H1 (cell line): ENCODE data around the gene TMPRSS11F. TPM values are rescaled to one million over a fixed set of nuclear protein-coding genes. Genes with fewer than 3 reads are reported as not detected.

Source experiments
- CTCF ChIA-PET: fragments of 300-600 bp; sonication (Branson Sonifier 250); formaldehyde crosslinking; loops from one replicate; lab custom pipeline; 2021; ENCODE audit not compliant: partially characterized antibody; lab: Charles Lee
- POLR2A ChIA-PET: fragments of 300-600 bp; sonication (Branson Sonifier 250); formaldehyde crosslinking; loops from one replicate; lab custom pipeline; 2021; ENCODE audit warnings: inconsistent platforms; ENCODE audit not compliant: partially characterized antibody; lab: Charles Lee
- DNase-seq, 2 experiments: peaks; one replicate each; pipeline versions ENCODE4 v3.0.0 to v3.0.0-alpha.2; 2010 to 2022; ENCODE audit warnings: low spot score in 2 of 2, low read depth in 1 of 2, mixed read lengths in 1 of 2
- FAIRE-seq: peaks from 2 replicates; lab custom pipeline; 2011; peaks lifted over from hg19 to GRCh38; lab: Jason Lieb, UNC
- H2AFZ ChIP-seq: 2 replicates; pipeline ENCODE4 v1.8.1; 2012; ENCODE audit warnings: low read length, inconsistent platforms
- H2AK5ac ChIP-seq: 2 replicates; pipeline ENCODE4 v1.6.1; 2013; ENCODE audit warnings: low read depth, low read length
- H2BK120ac ChIP-seq: replicated peaks from 2 replicates; pipeline ENCODE3; 2013; ENCODE audit warnings: low read depth, low read length, inconsistent platforms
- H2BK12ac ChIP-seq: 2 replicates; pipeline ENCODE4 v1.6.1; 2013; ENCODE audit warnings: low read depth, low read length
- H2BK15ac ChIP-seq: 2 replicates; pipeline ENCODE4 v1.6.1; 2013; ENCODE audit warnings: low read length
- H2BK20ac ChIP-seq: 2 replicates; pipeline ENCODE4 v1.6.1; 2013; ENCODE audit warnings: low read length
- H2BK5ac ChIP-seq: 2 replicates; pipeline ENCODE4 v1.6.1; 2013; ENCODE audit warnings: low read depth, low read length
- H3K14ac ChIP-seq: 2 replicates; pipeline ENCODE4 v1.6.1; 2013; ENCODE audit warnings: inconsistent platforms; ENCODE audit not compliant: insufficient read length
- H3K18ac ChIP-seq: 2 replicates; pipeline ENCODE4 v1.6.1; 2013; ENCODE audit warnings: low read length; ENCODE audit errors: extremely low read depth
- H3K23ac ChIP-seq: 2 replicates; pipeline ENCODE4 v1.6.1; 2013; ENCODE audit warnings: inconsistent platforms; ENCODE audit not compliant: insufficient read length
- H3K23me2 ChIP-seq: 2 replicates; pipeline ENCODE4 v1.6.1; 2013; ENCODE audit warnings: low read depth, low read length
- H3K27ac ChIP-seq: 2 replicates; pipeline ENCODE4 v1.6.1; 2011; ENCODE audit warnings: low read depth, low read length, inconsistent platforms
- H3K27me3 ChIP-seq, 4 experiments: replicated peaks in 1 of 4; 1 replicate in 1 of 4; 2 replicates in 3 of 4; pipeline versions ENCODE4 v1.6.1 to v1.8.1; 2011 to 2013; ENCODE audit warnings: low read length in 3 of 4, mild to moderate bottlenecking in 3 of 4, inconsistent platforms in 2 of 4, mixed read lengths in 2 of 4, moderate library complexity in 1 of 4; ENCODE audit not compliant: control insufficient read depth in 3 of 4, insufficient read depth in 3 of 4; ENCODE audit errors: extremely low read depth in 1 of 4
- H3K36me3 ChIP-seq, 4 experiments: 2 replicates each; pipeline versions ENCODE4 v1.6.1 to v1.8.1; 2011 to 2013; ENCODE audit warnings: mild to moderate bottlenecking in 4 of 4, low read length in 3 of 4, moderate library complexity in 2 of 4, control low read depth in 1 of 4, inconsistent platforms in 1 of 4; ENCODE audit not compliant: insufficient read depth in 4 of 4, control insufficient read depth in 2 of 4
- H3K4ac ChIP-seq: replicated peaks from 2 replicates; pipeline ENCODE3; 2013; ENCODE audit warnings: low read length, low read depth, mixed read lengths, inconsistent platforms; ENCODE audit not compliant: insufficient read length
- H3K4me1 ChIP-seq, 4 experiments: replicated peaks in 1 of 4; 1 replicate in 1 of 4; 2 replicates in 3 of 4; pipeline versions ENCODE4 v1.6.1 to v1.8.1; 2011 to 2013; ENCODE audit warnings: low read length in 3 of 4, inconsistent platforms in 2 of 4, mixed read lengths in 1 of 4; ENCODE audit not compliant: insufficient read depth in 4 of 4, control insufficient read depth in 3 of 4
- H3K4me2 ChIP-seq, 2 experiments: 2 replicates each; pipeline versions ENCODE4 v1.6.1 to v1.8.1; 2011 to 2013; ENCODE audit warnings: low read depth in 2 of 2, low read length in 2 of 2, control low read depth in 1 of 2, inconsistent platforms in 1 of 2, mild to moderate bottlenecking in 1 of 2; ENCODE audit not compliant: insufficient read depth in 1 of 2
- H3K4me3 ChIP-seq, 4 experiments: fragments of 200-600, 300-600 bp in 1 of 4; sonication (generic), shearing (Covaris generic), sonication (Bioruptor Twin) in 1 of 4; 2 replicates each; pipeline versions ENCODE4 v1.5.1 to v1.8.1; 2011 to 2016; ENCODE audit warnings: low read length in 4 of 4, low read depth in 3 of 4, control low read depth in 2 of 4, inconsistent platforms in 2 of 4, mild to moderate bottlenecking in 2 of 4, mixed read lengths in 1 of 4, moderate library complexity in 1 of 4; ENCODE audit not compliant: insufficient read depth in 2 of 4; ENCODE audit errors: extremely low read depth in 1 of 4
- H3K56ac ChIP-seq: replicated peaks from 2 replicates; pipeline ENCODE3; 2013; ENCODE audit warnings: low read depth, mild to moderate bottlenecking, mixed read lengths, low read length, inconsistent platforms; ENCODE audit not compliant: insufficient read length
- H3K79me1 ChIP-seq: 2 replicates; pipeline ENCODE4 v1.6.1; 2013; ENCODE audit warnings: low read depth, low read length, control low read depth
- H3K79me2 ChIP-seq, 2 experiments: 2 replicates each; pipeline versions ENCODE4 v1.6.1 to v1.8.1; 2012 to 2013; ENCODE audit warnings: low read length in 2 of 2, mild to moderate bottlenecking in 2 of 2, inconsistent platforms in 1 of 2; ENCODE audit not compliant: insufficient read depth in 2 of 2, control insufficient read depth in 1 of 2
- H3K9ac ChIP-seq, 4 experiments: replicated peaks in 1 of 4; 1 replicate in 1 of 4; 2 replicates in 3 of 4; pipeline versions ENCODE4 v1.6.1 to v1.8.1; 2011 to 2013; ENCODE audit warnings: low read depth in 3 of 4, low read length in 3 of 4, control low read depth in 2 of 4, mild to moderate bottlenecking in 2 of 4, moderate library complexity in 2 of 4, inconsistent platforms in 1 of 4; ENCODE audit errors: extremely low read depth in 1 of 4
- H3K9me3 ChIP-seq, 2 experiments: 2 replicates each; pipeline versions ENCODE4 v1.6.1 to v1.8.1; 2012 to 2013; ENCODE audit warnings: mild to moderate bottlenecking in 2 of 2, moderate library complexity in 2 of 2, control low read depth in 1 of 2, inconsistent platforms in 1 of 2, low read depth in 1 of 2, low read length in 1 of 2, mixed read lengths in 1 of 2; ENCODE audit not compliant: insufficient read depth in 2 of 2
- H4K20me1 ChIP-seq, 2 experiments: replicated peaks in 1 of 2; 2 replicates each; pipeline versions ENCODE3 to v1.8.1; 2011 to 2013; ENCODE audit warnings: inconsistent platforms in 2 of 2, low read length in 2 of 2, mild to moderate bottlenecking in 1 of 2; ENCODE audit not compliant: insufficient read depth in 2 of 2, control insufficient read depth in 1 of 2
- H4K5ac ChIP-seq: 2 replicates; pipeline ENCODE4 v1.6.1; 2013; ENCODE audit warnings: low read length, low read depth, mixed read lengths, inconsistent platforms; ENCODE audit not compliant: insufficient read length
- H4K8ac ChIP-seq: 2 replicates; pipeline ENCODE4 v1.8.0; 2013; ENCODE audit warnings: mild to moderate bottlenecking, moderate library complexity, low read length, inconsistent platforms; ENCODE audit not compliant: insufficient read depth; ENCODE audit errors: extremely low read depth
- H4K91ac ChIP-seq: replicated peaks from 2 replicates; pipeline ENCODE3; 2013; ENCODE audit warnings: low read length, mixed read lengths, inconsistent platforms; ENCODE audit not compliant: insufficient read length
- RAD21 ChIP-seq, 2 experiments: IDR thresholded peaks in 1 of 2; conservative IDR thresholded peaks in 1 of 2; 2 replicates each; pipeline ENCODE4 v1.6.1; 2011; ENCODE audit warnings: low read depth in 2 of 2, low read length in 2 of 2, improper control_type of control experiment in 1 of 2, inconsistent platforms in 1 of 2, mild to moderate bottlenecking in 1 of 2, moderate library complexity in 1 of 2
- RFX5 ChIP-seq: IDR thresholded peaks from 2 replicates; pipeline ENCODE4 v1.6.1; 2011; ENCODE audit warnings: low read depth, low read length, improper control_type of control experiment, borderline replicate concordance
- RNF2 ChIP-seq: fragments of 200-900, 300-1000 bp; sonication (generic); IDR thresholded peaks from 2 replicates; pipeline ENCODE4 v1.7.1; 2016; ENCODE audit warnings: borderline replicate concordance, low read depth, mild to moderate bottlenecking, antibody characterized with exemption, low read length; ENCODE audit not compliant: poor library complexity, severe bottlenecking; ENCODE audit errors: missing control alignments
- ZNF274 ChIP-seq: IDR thresholded peaks from 2 replicates; pipeline ENCODE4 v1.7.0; 2012; ENCODE audit warnings: low read length, borderline replicate concordance; ENCODE audit errors: extremely low read depth
- WGBS, 2 experiments: shearing (Covaris generic) in 1 of 2; methylation state at CpG; one replicate each; pipeline versions ENCODE4 v1.1.6 to v1.1.7; 2013 to 2015; ENCODE audit warnings: low lambda C conversion rate in 2 of 2, mixed read lengths in 2 of 2, inconsistent platforms in 1 of 2, low coverage in 1 of 2, missing lambda C conversion rate in 1 of 2; ENCODE audit not compliant: insufficient replicate concordance in 2 of 2, insufficient coverage in 1 of 2, insufficient read length in 1 of 2; ENCODE audit errors: extremely low coverage in 1 of 2, missing lambda C conversion rate in 1 of 2; 5-methylcytosine and 5-hydroxymethylcytosine counted together
- polyA plus RNA-seq, 7 experiments: library from polyadenylated mRNA; depleted of rRNA in 3 of 7; stranded (reverse) in 5 of 7; unstranded in 2 of 7; fragments of >200 nt in 5 of 7; fragments of 200-250 nt in 2 of 7; gene quantifications; 1 replicate in 5 of 7; 2 replicates in 1 of 7; 4 replicates in 1 of 7; pipeline versions ENCODE4 v1.2.1 to v1.2.3, GENCODE V29; 2011 to 2013; ENCODE audit warnings: missing spikeins in 2 of 7, mixed read lengths in 2 of 7
- total RNA-seq: library from RNA; stranded (reverse); fragmentation: NEBNext Ultra II Directional; extraction: Animal tissue kit (Norgen Biotek cat#: 25700); gene quantifications from 2 replicates; pipeline ENCODE4 v1.2.1, GENCODE V29; 2021

TMPRSS11F gene
- total and polyA plus RNA-seq, 2 of the 8 experiments (the other 6 are each of a cell fraction or from before 2014, with no cell fraction given) = not detected

DNA sequence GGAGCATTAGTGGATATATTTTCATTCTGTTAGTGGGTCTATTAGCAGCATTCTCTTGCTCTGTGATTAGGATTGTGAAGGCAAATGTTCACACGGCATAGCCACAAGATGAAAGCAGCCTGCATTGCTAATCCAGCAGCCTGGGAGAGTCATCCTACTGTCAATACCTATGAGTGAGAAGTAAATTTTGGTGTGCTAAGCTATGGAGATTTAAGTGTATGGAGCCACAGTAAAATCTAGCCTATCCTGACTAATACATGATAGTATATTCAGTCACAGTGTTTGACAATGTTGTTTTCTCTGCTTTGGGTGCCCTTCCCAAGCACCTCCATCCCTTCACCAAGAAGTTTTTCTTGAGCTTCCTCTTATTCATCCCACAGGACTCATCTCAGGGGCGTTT lies 47.2 kb upstream of the TMPRSS11F start:
- H2BK120ac ChIP-seq = no peak overlapping the region
- H3K9me3 ChIP-seq = peaks cover 10 to 13% of the 10 kb centered on the region in 2 experiments; a peak in 3 of 4 replicates
- no peak overlapping the region for H3K4me2 ChIP-seq
- H3K9ac ChIP-seq = no peak overlapping the region
- H3K36me3 ChIP-seq = no peaks in the 10 kb centered on the region
- no peak overlapping the region for H3K56ac ChIP-seq
- ChIA-PET POLR2A (no interaction called here), CTCF (interaction anchor here (0.6 to 5.3 kb wide), 12 partner anchors 9 to 1414 kb away, joined by 3 to 43 read pairs (median 8); no protein-coding TSS in a partner anchor)
- WGBS, 2 experiments = 84% methylated on average over 2 of the region's 2 CpGs; no CpG with 5 or more reads in 1 of the 2 experiments
- H2BK5ac ChIP-seq = no peak overlapping the region
- no peak overlapping the region for H3K4ac ChIP-seq
- H2BK15ac ChIP-seq = no peak overlapping the region
- H3K27ac ChIP-seq = no peak overlapping the region
- DNase-seq (no peak), FAIRE-seq (no peak)
- H4K5ac ChIP-seq = no peak overlapping the region
- no peaks in the 10 kb centered on the region for H3K27me3 ChIP-seq
- no peaks in the 10 kb centered on the region for H3K79me2 ChIP-seq
- H2BK12ac ChIP-seq = no peak overlapping the region
- H3K18ac ChIP-seq = no peak overlapping the region
- no peak overlapping the region for H3K14ac ChIP-seq
- no peaks in the 10 kb centered on the region for H3K23me2 ChIP-seq
- H3K4me1 ChIP-seq = no peaks in the 10 kb centered on the region
- H4K8ac ChIP-seq = no peak overlapping the region
- no peak overlapping the region for H3K23ac ChIP-seq
- no peak overlapping the region for H2BK20ac ChIP-seq
- no peak overlapping the region for H4K91ac ChIP-seq
- H3K79me1 ChIP-seq = no peaks in the 10 kb centered on the region
- no peak overlapping the region for H2AK5ac ChIP-seq
- H2AFZ ChIP-seq = no peak overlapping the region
- H4K20me1 ChIP-seq = no peaks in the 10 kb centered on the region
- no peak overlapping the region for H3K4me3 ChIP-seq
- TF ChIP-seq ZNF274 (no peak), RNF2 (no peak), RAD21 (IDR thresholded peaks at IDR 0.05 in 1 of 2, conservative IDR thresholded peaks at IDR 0.05 in 1 of 2; ENCODE audit: low read depth in 2 of 2, low read length in 2 of 2) (no peak), RFX5 (no peak)
